HEK293 (cell line): ENCODE data around the gene SLC37A4.

Experiments
- BCL11B ChIP-seq: fragments of 450-650 bp; formaldehyde crosslinking; IDR thresholded peaks from 2 replicates; pipeline ENCODE4 v1.5.1; 2016; ENCODE audit warnings: low read depth, missing biosample characterization, missing genetic modification characterization
- GLI4 ChIP-seq: fragments of 450-650 bp; formaldehyde crosslinking; IDR thresholded peaks from 2 replicates; pipeline ENCODE4 v1.5.1; 2016; ENCODE audit warnings: missing biosample characterization, missing genetic modification characterization
- HOXC10 ChIP-seq: sonication (generic); formaldehyde crosslinking; IDR thresholded peaks from 2 replicates; pipeline ENCODE4 v1.8.1; 2023; ENCODE audit warnings: mild to moderate bottlenecking, missing genetic modification reagents
- IKZF3 ChIP-seq: fragments of 450-650 bp; IDR thresholded peaks from 2 replicates; pipeline ENCODE4 v1.5.0; 2018; ENCODE audit warnings: missing biosample characterization, mild to moderate bottlenecking, missing genetic modification characterization, moderate library complexity
- KLF1 ChIP-seq: fragments of 450-650 bp; formaldehyde crosslinking; IDR thresholded peaks from 2 replicates; pipeline ENCODE4 v1.5.1; 2016; ENCODE audit warnings: missing biosample characterization, missing genetic modification characterization
- KLF16 ChIP-seq: fragments of 450-650 bp; formaldehyde crosslinking; IDR thresholded peaks from 2 replicates; pipeline ENCODE4 v1.5.1; 2017; ENCODE audit warnings: missing biosample characterization, missing genetic modification characterization
- TRIM28 ChIP-seq: IDR thresholded peaks from 2 replicates; pipeline ENCODE4 v1.6.1; 2011; ENCODE audit warnings: low read length, control low read depth, borderline replicate concordance
- YY1 ChIP-seq: fragments of 450-650 bp; formaldehyde crosslinking; IDR thresholded peaks from 2 replicates; pipeline ENCODE4 v1.5.1; 2018; ENCODE audit warnings: missing biosample characterization, missing genetic modification characterization
- ZBTB20 ChIP-seq: fragments of 450-650 bp; formaldehyde crosslinking; IDR thresholded peaks from 2 replicates; pipeline ENCODE4 v1.5.1; 2016; ENCODE audit warnings: missing biosample characterization, missing genetic modification characterization
- ZEB2 ChIP-seq: fragments of 450-650 bp; formaldehyde crosslinking; IDR thresholded peaks from 2 replicates; pipeline ENCODE4 v1.5.1; 2016; ENCODE audit warnings: missing biosample characterization, missing genetic modification characterization
- ZNF121 ChIP-seq: fragments of 450-650 bp; formaldehyde crosslinking; IDR thresholded peaks from 2 replicates; pipeline ENCODE4 v1.5.1; 2016; ENCODE audit warnings: missing biosample characterization, missing genetic modification characterization
- ZNF19 ChIP-seq: fragments of 450-650 bp; formaldehyde crosslinking; IDR thresholded peaks from 2 replicates; pipeline ENCODE4; 2016; ENCODE audit warnings: missing biosample characterization, missing genetic modification characterization, low read depth
- ZNF335 ChIP-seq: fragments of 450-650 bp; formaldehyde crosslinking; conservative IDR thresholded peaks from 2 replicates; pipeline ENCODE4 v1.5.1; 2016; ENCODE audit warnings: missing biosample characterization, missing genetic modification characterization
- ZNF341 ChIP-seq: fragments of 450-650 bp; formaldehyde crosslinking; IDR thresholded peaks from 2 replicates; pipeline ENCODE4; 2016; ENCODE audit warnings: low read depth, missing biosample characterization, missing genetic modification characterization
- ZNF623 ChIP-seq: fragments of 450-650 bp; formaldehyde crosslinking; IDR thresholded peaks from 2 replicates; pipeline ENCODE4 v1.5.1; 2016; ENCODE audit warnings: missing biosample characterization, missing genetic modification characterization
- TF ChIP-seq, protein P1 (sequence below): fragments of 450-650 bp; formaldehyde crosslinking; optimal IDR thresholded peaks from 2 replicates; pipeline ENCODE3; 2016; ENCODE audit warnings: missing biosample characterization, mild to moderate bottlenecking, missing genetic modification characterization
- TF ChIP-seq, protein P2 (sequence below): fragments of 450-650 bp; formaldehyde crosslinking; IDR thresholded peaks from 2 replicates; pipeline ENCODE4 v1.5.1; 2016; ENCODE audit warnings: missing biosample characterization, missing genetic modification characterization
- TF ChIP-seq, protein P3 (sequence below): fragments of 450-650 bp; formaldehyde crosslinking; IDR thresholded peaks from 2 replicates; pipeline ENCODE4 v1.5.1; 2016; ENCODE audit warnings: missing biosample characterization, missing genetic modification characterization
- TF ChIP-seq, protein P4 (sequence below): fragments of 450-650 bp; formaldehyde crosslinking; IDR thresholded peaks from 2 replicates; pipeline ENCODE4 v1.5.1; 2017; ENCODE audit warnings: missing biosample characterization, missing genetic modification characterization
- TF ChIP-seq, protein P5 (sequence below): fragments of 450-650 bp; formaldehyde crosslinking; IDR thresholded peaks from 2 replicates; pipeline ENCODE4 v1.5.1; 2016; ENCODE audit warnings: missing biosample characterization, missing genetic modification characterization
- TF ChIP-seq, protein P6 (sequence below): fragments of 450-650 bp; formaldehyde crosslinking; IDR thresholded peaks from 2 replicates; pipeline ENCODE4 v1.5.1; 2016; ENCODE audit warnings: missing biosample characterization, missing genetic modification characterization
- TF ChIP-seq, protein P7 (sequence below): sonication (generic); formaldehyde crosslinking; IDR thresholded peaks from 2 replicates; pipeline ENCODE4 v1.8.1; 2022; ENCODE audit warnings: mild to moderate bottlenecking, moderate library complexity, missing genetic modification reagents
- TF ChIP-seq, protein P8 (sequence below): fragments of 450-650 bp; formaldehyde crosslinking; IDR thresholded peaks from 2 replicates; pipeline ENCODE4 v1.5.1; 2016; ENCODE audit warnings: missing biosample characterization, missing genetic modification characterization

SLC37A4 gene

DNA sequence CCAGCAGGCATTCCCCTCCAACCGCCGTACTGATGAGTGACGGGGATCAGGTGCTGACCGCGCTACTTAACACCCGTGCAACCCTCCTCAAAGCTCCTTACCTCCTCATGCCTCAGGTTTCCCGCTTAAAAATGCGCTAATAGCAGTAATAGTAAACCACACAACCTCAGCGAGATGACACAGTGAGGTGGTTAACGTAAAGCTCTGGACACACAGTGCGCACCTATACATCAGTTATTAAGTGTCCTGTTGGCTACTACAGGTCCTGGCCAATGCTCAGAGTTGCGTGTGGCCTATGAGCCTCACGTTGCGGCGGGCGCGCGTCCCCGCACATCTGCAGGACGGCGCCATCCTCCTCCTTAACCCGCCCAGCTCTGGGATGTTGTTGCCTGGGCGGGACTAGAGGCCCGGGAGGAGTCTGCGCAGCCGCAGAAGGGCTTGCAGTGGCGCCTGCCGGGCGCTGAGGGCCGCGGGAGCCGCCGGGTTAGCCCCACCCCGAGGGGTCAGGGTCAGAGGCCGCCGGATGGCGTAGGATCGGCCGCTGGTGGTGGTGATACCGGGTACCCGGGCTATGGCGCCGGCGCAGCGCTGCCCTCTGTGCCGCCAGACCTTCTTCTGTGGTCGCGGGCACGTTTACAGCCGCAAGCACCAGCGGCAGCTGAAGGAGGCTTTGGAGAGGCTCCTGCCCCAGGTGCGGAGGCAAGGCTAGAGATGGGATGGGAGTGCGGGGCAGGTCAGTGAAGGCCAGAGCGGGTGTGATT, 32.9 kb downstream of the SLC37A4 start, which contains the start of gene CENATAC (continued):
- peak; percentile 45; the same call in 1 of the 2 replicates for TF ChIP-seq ZBTB20
- no peak for TF ChIP-seq ZNF623
- TF ChIP-seq ZNF341: 0 out of 2 replicates have a peak, but pooled peaks have one; percentile 16
- no peak for TF ChIP-seq GLI4 (tag by site-specific recombination)
- TF ChIP-seq, protein P1, sequence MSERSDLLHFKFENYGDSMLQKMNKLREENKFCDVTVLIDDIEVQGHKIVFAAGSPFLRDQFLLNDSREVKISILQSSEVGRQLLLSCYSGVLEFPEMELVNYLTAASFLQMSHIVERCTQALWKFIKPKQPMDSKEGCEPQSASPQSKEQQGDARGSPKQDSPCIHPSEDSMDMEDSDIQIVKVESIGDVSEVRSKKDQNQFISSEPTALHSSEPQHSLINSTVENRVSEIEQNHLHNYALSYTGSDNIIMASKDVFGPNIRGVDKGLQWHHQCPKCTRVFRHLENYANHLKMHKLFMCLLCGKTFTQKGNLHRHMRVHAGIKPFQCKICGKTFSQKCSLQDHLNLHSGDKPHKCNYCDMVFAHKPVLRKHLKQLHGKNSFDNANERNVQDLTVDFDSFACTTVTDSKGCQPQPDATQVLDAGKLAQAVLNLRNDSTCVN: peak; percentile 77
- TF ChIP-seq HOXC10: peak; percentile 50; the same call in 1 of the 2 replicates
- 0 out of 2 replicates have a peak, but pooled peaks have one; percentile 13 for TF ChIP-seq ZEB2
- TF ChIP-seq, protein P2, sequence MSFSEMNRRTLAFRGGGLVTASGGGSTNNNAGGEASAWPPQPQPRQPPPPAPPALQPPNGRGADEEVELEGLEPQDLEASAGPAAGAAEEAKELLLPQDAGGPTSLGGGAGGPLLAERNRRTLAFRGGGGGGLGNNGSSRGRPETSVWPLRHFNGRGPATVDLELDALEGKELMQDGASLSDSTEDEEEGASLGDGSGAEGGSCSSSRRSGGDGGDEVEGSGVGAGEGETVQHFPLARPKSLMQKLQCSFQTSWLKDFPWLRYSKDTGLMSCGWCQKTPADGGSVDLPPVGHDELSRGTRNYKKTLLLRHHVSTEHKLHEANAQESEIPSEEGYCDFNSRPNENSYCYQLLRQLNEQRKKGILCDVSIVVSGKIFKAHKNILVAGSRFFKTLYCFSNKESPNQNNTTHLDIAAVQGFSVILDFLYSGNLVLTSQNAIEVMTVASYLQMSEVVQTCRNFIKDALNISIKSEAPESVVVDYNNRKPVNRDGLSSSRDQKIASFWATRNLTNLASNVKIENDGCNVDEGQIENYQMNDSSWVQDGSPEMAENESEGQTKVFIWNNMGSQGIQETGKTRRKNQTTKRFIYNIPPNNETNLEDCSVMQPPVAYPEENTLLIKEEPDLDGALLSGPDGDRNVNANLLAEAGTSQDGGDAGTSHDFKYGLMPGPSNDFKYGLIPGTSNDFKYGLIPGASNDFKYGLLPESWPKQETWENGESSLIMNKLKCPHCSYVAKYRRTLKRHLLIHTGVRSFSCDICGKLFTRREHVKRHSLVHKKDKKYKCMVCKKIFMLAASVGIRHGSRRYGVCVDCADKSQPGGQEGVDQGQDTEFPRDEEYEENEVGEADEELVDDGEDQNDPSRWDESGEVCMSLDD (tag by site-specific recombination): peak; percentile 59; the same call in 1 of the 2 replicates
- TF ChIP-seq, protein P3, sequence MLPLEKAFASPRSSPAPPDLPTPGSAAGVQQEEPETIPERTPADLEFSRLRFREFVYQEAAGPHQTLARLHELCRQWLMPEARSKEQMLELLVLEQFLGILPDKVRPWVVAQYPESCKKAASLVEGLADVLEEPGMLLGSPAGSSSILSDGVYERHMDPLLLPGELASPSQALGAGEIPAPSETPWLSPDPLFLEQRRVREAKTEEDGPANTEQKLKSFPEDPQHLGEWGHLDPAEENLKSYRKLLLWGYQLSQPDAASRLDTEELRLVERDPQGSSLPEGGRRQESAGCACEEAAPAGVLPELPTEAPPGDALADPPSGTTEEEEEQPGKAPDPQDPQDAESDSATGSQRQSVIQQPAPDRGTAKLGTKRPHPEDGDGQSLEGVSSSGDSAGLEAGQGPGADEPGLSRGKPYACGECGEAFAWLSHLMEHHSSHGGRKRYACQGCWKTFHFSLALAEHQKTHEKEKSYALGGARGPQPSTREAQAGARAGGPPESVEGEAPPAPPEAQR (tag by site-specific recombination): no peak
- 0 out of 2 replicates have a peak, but pooled peaks have one; percentile 37 for TF ChIP-seq ZNF121 (tag by site-specific recombination)
- TF ChIP-seq BCL11B: peak; percentile 94
- TF ChIP-seq, protein P4, sequence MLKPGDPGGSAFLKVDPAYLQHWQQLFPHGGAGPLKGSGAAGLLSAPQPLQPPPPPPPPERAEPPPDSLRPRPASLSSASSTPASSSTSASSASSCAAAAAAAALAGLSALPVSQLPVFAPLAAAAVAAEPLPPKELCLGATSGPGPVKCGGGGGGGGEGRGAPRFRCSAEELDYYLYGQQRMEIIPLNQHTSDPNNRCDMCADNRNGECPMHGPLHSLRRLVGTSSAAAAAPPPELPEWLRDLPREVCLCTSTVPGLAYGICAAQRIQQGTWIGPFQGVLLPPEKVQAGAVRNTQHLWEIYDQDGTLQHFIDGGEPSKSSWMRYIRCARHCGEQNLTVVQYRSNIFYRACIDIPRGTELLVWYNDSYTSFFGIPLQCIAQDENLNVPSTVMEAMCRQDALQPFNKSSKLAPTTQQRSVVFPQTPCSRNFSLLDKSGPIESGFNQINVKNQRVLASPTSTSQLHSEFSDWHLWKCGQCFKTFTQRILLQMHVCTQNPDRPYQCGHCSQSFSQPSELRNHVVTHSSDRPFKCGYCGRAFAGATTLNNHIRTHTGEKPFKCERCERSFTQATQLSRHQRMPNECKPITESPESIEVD: no peak
- TF ChIP-seq, protein P5, sequence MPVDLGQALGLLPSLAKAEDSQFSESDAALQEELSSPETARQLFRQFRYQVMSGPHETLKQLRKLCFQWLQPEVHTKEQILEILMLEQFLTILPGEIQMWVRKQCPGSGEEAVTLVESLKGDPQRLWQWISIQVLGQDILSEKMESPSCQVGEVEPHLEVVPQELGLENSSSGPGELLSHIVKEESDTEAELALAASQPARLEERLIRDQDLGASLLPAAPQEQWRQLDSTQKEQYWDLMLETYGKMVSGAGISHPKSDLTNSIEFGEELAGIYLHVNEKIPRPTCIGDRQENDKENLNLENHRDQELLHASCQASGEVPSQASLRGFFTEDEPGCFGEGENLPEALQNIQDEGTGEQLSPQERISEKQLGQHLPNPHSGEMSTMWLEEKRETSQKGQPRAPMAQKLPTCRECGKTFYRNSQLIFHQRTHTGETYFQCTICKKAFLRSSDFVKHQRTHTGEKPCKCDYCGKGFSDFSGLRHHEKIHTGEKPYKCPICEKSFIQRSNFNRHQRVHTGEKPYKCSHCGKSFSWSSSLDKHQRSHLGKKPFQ (tag by site-specific recombination): no peak
- TF ChIP-seq, protein P6, sequence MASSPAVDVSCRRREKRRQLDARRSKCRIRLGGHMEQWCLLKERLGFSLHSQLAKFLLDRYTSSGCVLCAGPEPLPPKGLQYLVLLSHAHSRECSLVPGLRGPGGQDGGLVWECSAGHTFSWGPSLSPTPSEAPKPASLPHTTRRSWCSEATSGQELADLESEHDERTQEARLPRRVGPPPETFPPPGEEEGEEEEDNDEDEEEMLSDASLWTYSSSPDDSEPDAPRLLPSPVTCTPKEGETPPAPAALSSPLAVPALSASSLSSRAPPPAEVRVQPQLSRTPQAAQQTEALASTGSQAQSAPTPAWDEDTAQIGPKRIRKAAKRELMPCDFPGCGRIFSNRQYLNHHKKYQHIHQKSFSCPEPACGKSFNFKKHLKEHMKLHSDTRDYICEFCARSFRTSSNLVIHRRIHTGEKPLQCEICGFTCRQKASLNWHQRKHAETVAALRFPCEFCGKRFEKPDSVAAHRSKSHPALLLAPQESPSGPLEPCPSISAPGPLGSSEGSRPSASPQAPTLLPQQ: peak; percentile 76
- TF ChIP-seq KLF16: 0 out of 2 replicates have a peak, but pooled peaks have one; percentile 37
- no peak for TF ChIP-seq ZNF19
- TF ChIP-seq, protein P7, sequence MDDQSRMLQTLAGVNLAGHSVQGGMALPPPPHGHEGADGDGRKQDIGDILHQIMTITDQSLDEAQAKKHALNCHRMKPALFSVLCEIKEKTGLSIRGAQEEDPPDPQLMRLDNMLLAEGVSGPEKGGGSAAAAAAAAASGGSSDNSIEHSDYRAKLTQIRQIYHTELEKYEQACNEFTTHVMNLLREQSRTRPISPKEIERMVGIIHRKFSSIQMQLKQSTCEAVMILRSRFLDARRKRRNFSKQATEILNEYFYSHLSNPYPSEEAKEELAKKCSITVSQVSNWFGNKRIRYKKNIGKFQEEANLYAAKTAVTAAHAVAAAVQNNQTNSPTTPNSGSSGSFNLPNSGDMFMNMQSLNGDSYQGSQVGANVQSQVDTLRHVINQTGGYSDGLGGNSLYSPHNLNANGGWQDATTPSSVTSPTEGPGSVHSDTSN: 0 out of 2 replicates have a peak, but pooled peaks have one; percentile 31
- peak; percentile 72; the same call in 1 of the 2 replicates for TF ChIP-seq TRIM28
- TF ChIP-seq ZNF335 (tag by site-specific recombination): peak; percentile 84
- TF ChIP-seq, protein P8, sequence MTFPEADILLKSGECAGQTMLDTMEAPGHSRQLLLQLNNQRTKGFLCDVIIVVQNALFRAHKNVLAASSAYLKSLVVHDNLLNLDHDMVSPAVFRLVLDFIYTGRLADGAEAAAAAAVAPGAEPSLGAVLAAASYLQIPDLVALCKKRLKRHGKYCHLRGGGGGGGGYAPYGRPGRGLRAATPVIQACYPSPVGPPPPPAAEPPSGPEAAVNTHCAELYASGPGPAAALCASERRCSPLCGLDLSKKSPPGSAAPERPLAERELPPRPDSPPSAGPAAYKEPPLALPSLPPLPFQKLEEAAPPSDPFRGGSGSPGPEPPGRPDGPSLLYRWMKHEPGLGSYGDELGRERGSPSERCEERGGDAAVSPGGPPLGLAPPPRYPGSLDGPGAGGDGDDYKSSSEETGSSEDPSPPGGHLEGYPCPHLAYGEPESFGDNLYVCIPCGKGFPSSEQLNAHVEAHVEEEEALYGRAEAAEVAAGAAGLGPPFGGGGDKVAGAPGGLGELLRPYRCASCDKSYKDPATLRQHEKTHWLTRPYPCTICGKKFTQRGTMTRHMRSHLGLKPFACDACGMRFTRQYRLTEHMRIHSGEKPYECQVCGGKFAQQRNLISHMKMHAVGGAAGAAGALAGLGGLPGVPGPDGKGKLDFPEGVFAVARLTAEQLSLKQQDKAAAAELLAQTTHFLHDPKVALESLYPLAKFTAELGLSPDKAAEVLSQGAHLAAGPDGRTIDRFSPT (tag by site-specific recombination): peak; percentile 84
- peak; percentile 61 for TF ChIP-seq YY1
- TF ChIP-seq IKZF3 (tag by site-specific recombination): 0 out of 2 replicates have a peak, but pooled peaks have one; percentile 7
- TF ChIP-seq KLF1 (tag by site-specific recombination): peak; percentile 54; the same call in 1 of the 2 replicates
